Spleen (tissue), 7 donors: Measurements from ENCODE around the gene CIITA.
"Not testable (repeated sequence)": the region's sequence is repeated elsewhere in the genome, so short reads cannot be mapped to it uniquely, and the experiment has no call there.

Source experiments
- CTCF ChIP-seq, 11 experiments: fragments of 200-600 bp in 7 of 11; fragments of 450-650 bp in 4 of 11; sonication (generic) in 4 of 11; IDR thresholded peaks in 8 of 11; conservative IDR thresholded peaks in 3 of 11; 1 replicate in 7 of 11; 2 replicates in 4 of 11; pipeline versions ENCODE4 v1.4.0 to v1.8.0; 2016 to 2021; ENCODE audit warnings: antibody characterized with exemption in 11 of 11, inconsistent platforms in 4 of 11, mild to moderate bottlenecking in 1 of 11
- POLR2A ChIP-seq, 3 donors: fragments of 450-650 bp; IDR thresholded peaks; one replicate each; pipeline ENCODE4 v1.5.1; 2017; ENCODE audit warnings: antibody characterized with exemption in 3 of 3, mild to moderate bottlenecking in 1 of 3
- donor health status: DM: no; HTN: no; CAD: no; lungs with moderate emphysema.
- donor health status: DM: no; HTN: no; CAD: no.
- donor health status: DM: no; HTN: no; CAD: no.

GRCh38 chr16:10941935-10942351 lies 64.9 kb downstream of the CIITA start:
- TF ChIP-seq CTCF (IDR thresholded peaks at IDR 0.05 in 8 of 11, conservative IDR thresholded peaks at IDR 0.05 in 3 of 11); POLR2A (IDR thresholded peaks at IDR 0.05): not testable (repeated sequence)
